Umbilical cord (tissue), 2 donors: ENCODE results near the gene NR2F1-AS1. TPM values are rescaled to one million over a fixed set of nuclear protein-coding genes. Genes with fewer than 3 reads are reported as not detected.
"Not testable (repeated sequence)": the region's sequence is repeated elsewhere in the genome, so short reads cannot be mapped to it uniquely, and the experiment has no call there.

Experiments used
- DNase-seq: peaks from one replicate; pipeline ENCODE4 v3.0.0-alpha.2; 2015; ENCODE audit warnings: low spot score
- total RNA-seq: library from RNA; depleted of rRNA; stranded (reverse); fragments of >200 nt; gene quantifications from one replicate; pipeline ENCODE4 v1.2.3, GENCODE V29; 2014; ENCODE audit warnings: low replicate concordance; ENCODE audit not compliant: insufficient read depth

The NR2F1-AS1 gene
- total RNA-seq, 1 donor from 2014 or later, result 44.1 TPM

DNA sequence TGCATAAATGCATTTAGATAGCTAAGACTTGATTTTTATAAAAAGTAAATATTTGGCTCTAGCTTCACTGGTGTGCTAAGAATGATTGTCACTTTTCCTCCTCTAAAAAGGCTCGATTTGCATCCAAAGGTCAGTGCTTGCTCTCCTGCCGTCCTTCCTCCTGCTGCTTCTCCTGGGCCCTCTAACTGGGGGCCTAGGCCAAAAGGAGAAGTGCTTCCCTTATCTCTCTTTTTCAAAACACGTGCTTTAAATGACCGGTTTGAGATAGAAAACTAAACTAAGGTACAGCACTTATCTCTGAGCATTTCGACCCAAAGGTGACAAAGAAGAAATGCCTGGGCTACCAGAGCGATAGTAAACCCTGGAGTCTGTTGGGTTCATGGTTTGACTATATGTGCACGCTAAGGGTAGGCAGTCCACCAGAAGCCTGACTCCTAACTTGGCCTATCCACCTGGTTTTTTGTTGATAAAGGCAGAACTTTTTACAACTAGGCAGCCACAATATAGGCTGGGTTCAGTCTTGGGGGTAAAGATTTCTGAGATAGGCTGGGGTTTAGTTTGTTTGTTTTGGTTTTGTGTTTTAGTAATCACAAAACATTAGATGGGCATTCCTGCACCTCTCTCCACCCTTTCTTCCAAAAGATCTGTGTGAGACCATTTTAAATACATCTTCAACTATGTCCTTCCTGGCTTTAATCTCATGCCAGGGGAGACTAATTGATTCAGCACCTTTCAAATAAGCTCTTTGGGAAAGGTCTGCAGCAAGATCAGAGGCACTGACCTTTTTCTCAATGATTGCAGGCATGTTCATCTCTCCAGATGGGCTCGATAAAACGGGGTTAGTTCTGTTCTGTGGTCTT, 3.8 kb downstream of the NR2F1-AS1 start:
- no peak for DNase-seq

DNA sequence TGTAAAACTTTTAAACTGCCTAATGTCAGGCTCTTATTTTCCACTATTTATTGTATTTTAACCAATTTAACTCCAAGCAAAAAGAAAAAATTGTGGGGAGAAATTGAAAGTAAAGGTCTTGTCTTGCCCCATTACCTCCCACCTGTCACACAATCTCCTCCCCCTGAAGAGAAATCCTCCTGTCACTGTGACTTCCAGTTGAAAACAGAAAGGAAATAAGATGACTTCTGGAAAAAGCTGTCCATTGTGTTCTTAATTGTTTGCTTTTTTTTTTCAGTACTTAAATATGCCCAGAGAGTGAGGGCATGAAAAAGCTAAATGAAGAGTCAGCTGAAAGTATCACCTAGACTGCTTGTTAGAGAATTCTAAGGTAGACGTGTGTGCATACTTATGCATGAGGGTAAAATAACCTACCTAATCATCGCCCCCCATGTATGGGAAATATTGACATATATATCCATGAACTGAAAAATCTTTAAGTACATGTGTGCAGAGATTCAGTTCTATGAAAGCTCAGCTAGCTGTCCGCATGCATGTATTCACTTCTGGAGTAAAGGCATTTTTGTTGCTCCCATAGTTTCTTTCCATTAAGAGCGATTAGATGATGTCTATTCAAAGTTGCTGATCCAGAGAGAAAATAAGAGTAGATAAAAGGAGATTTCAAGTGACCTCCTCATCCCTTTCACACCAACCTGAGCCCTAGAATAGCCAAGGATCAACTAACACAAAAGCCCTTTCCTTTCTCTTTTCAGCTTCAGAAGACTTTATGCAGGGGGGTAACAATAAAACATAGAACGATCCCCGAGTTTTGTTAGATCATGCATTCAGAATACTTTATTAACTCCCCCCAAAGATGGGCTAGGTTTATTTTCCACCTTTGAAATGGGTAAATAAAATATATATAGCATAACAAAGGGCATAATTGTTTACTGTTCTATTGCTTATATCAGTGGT, 5.3 kb downstream of the NR2F1-AS1 start:
- no peak for DNase-seq

DNA sequence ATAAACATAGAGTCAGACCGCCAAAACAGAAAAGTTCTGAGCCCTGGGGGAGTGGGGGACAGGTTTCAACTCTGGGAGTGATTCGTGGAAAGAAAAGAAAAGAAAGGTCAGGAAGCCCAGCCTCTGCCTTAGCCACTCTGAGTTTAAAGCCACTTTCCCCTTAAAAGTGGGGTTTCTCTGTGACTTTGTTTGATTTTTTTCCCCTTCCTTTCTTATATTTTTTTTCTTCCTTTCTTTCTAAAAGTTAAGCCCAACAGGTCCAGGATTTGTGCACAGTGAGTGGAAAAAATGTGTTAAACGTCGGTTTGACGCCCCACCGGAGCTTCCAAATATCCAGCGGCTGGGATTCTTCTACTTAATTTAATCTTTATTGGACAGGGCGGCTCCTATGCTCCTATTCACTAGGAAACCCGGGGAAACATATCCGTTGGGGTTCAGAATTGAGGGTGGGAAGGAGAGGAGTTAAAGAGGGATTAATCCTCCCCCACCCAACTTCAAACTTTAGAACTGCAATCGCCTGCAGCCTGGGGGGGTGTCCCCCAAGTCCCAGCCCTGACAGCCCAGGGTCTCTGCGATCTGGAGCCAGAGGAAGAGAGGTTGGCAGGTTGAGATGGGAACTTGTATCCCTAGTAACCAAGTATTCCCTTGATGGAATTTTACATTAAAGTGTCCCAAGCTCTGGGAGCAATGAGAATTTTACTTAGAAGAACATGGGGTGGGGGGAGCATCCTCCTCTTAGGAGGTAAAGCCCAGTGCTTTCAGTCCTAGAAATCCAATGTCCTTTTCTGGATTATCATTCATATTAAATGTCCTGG, 6.3 kb downstream of the NR2F1-AS1 start:
- no peak for DNase-seq

DNA sequence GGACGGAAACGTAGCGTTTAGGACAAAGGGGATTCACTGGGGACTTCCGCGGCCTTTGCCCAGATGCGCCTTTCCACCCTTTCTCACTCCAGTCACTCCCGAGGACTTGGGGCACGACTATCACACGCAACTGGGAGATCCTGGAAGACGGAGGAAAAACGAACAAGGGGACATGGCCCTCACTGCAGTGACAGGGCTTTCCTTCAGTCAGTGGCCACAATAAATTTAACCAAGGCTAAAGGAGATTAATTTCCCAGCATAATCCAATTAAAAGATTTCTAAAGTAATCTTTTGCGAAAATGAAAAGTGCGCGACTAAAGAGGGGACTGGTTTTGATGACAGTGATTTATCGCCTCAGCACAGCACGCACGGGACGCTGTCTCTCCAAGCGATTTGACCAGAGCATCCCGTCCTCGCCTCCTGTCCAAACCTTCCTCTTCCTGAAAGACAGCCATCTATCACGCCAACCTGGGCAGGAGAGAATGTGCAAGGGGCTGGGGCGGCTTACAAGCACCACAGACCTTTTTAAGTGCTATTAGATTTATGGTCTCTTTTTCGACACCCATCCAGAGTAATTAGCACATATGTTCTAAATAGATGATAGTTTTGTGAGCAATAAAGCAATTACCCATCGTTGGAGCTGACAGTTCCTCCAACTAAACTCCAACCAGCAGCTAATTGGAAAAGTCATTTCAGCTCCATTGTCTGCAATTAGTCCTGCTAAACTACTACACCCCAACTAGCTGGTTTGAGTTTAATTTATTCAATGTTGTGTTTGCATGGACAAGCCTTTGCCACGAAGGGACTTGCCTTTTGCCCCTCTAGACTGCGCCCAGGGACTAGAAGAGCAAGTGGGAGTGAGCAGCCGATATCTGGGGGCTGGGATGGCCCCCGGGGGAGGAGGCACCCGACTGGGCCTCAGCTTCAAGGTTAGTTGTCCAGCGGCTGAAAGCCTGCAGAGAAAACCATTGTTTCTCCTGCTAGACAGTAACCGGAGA, 7.4 kb downstream of the NR2F1-AS1 start:
- no peak for DNase-seq

DNA sequence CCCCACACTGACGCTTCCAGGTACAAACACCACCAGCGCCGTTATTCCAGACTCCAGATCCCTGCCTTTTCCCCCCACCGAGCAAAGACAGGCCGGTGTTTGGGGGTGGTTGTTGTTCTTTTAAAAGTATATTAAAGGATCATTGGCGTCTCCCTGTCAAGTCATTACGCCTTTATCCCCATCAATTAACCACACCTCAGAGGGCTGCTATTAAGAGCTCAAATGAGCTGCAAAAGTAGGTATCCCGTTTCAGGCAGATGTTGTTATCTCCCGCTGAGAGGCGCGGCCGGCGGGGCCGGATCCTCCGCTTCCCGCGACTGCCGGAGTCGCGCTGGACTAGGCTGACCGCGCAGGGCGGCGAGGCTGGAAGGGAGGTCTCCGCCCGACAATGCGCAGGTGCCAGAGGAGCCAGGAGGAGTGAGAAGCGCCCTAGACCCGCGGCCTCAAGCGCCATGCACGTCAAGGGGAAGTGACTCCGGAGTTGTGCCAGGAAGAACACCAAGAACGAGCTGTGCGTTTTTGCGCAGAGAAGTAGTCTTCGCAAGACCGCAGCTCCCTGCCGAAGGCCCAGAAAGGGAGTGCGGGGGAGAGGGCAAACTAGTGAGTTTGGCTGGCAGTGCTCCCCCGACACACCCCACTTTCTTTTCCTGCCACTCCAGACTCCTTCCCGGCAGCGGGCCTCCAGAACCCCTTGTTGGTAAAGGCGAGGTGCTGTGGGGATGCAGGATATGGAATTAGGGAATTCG, 8.2 kb downstream of the NR2F1-AS1 start:
- DNase-seq, result no peak

DNA sequence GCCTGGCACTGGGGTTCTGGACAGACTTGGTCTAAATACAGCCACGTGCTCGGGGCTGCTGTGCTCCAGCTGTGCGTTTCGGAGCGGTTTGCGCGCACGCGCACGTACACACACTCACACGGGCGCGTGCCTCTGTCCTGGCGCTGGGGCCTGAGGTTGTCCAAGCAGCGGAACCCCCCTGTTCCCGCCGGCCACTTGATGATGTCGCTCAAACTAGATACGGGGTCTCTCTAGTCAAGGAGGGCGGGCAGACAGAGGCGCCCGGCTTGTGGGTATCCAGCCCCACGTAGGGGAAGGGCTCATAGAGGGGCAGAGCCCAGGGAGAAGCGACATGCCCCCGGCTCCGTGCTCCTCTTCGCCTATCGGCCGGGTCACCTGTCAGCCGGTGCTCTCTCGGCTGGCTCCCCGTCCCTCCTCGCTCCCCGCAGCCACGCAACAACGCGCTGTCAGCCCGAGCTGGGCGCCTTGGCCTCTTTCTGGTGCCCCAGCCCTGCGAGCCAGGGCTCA, 8.9 kb downstream of the NR2F1-AS1 start:
- DNase-seq, result no peak

DNA sequence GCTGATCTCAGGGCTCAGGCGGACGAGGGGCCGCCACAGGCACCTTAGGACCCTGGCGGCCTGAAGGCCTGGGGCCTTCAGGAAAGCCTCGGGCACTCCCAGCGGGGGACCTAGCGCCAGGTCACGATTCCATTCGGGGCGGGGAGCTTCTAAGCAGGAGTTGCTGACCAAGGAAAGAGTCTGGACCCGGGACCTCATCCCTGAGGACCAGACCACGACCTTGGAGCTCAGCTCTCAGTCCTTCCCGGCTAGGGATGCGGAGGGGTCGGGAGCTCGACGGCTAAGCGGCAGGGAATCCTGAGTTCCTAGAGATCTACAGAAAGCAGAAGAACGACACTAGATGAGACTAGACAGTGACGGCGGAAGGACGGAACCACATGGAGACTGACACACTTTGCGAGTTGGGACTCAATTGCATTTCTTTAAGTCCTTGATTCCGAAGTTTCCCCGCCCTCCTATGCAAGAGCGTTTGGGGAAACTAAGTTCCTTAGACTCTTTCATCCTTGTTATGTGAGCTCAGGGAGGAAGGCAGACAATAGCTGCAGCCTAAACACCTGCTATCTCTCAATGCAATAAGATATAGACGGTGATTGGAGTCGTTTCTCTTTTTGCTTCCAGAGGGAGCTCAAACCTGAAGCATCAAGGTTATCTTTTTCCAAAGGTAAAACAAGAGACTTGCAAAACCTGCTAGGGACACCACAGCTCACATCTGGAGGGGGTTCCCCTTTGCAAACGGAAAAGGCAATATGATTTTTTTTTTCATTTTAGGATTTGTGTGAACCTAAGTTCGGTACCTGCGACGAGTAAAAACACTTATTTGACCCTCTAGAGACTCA, 9.7 kb downstream of the NR2F1-AS1 start:
- DNase-seq, result no peak

DNA sequence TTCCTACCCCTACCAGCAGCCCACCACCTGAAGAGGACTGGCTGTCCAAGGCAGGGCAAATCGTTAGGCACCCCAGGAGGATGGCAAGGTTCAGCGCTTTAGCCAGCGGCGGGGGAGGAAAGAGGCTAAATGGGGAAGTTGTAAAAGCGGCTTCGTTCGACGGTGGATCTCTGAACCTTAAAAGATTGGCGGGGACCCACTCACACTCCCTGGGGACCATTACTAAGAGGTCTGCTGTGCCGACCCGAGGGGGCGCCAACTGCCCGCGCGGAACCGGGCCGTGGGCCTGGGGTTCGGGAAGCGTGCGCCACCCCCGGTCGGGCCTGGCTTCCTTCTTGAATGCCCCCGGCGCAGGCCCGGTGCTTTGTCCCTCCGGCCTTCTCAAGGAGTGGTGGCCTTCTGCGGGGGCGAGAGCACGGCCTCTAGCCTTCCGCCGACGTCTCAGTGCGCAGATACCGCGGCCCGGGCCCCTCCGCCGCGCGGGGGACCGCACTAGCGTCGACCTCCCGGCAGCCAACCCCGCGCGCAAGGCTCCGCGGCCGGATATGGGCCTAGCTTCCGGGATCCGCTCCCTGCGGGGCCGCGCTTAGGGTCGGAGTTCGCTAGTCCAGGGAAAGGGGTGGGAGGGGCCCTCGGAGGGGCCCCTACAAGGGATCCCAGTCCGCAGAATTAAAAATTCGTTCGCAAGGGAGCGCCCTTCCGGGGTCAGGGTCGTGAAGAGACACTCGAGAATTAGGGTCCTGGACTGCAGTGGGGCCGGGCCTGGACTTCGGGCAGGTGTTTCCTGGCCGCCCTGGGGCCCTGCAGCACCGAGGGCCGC, 10.5 kb downstream of the NR2F1-AS1 start:
- no peak for DNase-seq

DNA sequence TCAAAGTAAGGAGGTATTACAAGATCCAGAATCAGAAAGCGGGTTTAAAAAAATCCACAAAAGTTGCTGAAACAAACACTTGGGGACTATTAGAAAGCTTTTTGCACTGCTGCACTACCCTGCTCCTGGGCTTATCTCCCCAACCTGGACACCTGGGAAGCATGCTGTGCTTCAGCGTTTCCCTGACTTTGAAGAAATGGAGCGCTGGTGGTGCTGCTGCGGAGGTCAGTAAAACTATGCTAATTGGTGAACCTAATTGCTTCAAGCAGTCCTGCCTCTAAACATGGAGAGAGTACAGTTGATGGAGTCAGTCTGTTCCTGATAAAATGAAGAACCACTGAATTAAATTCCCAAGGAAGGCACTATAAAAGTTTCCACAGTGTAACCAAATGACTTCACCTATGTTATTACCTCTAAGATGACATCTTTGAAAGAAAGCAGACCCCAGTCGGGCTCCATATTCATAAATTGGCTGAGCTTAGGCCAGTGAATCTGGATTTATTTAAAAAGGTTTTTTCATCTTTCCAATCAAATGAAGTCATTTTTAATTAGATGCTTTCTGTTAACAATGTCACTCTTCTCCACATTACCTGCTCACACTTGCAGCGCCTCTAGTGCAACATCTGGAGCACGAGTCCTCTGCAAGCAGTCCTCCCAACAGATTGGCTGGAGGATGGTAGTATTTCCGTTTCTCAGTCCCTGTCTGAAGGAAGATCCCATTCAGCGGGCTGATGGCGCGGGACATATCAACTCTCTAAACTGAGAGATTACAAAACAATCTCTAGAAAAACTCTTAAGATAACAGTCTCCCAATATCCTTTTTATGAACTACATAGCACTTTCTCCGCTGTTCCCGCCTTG, 11.5 kb downstream of the NR2F1-AS1 start:
- DNase-seq, result no peak

DNA sequence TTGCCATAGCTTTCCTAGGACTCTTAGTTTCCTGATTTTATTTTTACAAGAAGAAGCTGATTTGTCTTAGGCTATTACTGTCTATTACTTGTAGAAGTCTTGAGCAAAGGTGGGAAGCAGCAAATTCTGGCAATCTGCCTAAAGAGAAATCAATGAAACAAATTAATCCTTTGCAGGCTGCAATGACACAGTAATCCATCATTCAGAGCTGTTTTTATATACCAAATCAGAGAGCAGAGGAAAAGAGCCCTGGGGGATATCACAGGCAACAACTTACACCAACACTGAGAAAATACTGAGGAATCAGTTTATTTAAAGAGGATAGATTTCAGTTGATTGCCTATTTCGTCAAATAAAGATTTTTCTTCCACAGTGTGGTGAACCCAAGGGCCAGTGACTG, 13.6 kb downstream of the NR2F1-AS1 start:
- no peak for DNase-seq

DNA sequence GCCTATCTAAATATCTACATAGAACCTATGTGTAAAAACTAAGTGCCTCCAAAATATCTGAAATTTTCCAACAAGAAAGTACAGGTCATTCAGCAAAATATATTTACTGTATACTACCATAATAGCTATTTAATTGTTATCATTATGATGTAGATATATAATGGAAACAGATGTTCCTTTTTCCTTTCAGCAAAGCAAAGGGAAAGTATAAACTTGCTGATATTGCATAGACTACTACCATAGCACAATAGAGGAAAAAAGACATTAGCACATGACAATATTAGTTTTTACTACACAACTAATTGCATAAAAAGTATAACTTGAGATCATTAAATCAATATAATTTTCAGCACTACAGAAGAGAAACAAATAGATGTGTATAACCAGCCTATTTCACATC, 14.9 kb downstream of the NR2F1-AS1 start:
- no peak for DNase-seq

DNA sequence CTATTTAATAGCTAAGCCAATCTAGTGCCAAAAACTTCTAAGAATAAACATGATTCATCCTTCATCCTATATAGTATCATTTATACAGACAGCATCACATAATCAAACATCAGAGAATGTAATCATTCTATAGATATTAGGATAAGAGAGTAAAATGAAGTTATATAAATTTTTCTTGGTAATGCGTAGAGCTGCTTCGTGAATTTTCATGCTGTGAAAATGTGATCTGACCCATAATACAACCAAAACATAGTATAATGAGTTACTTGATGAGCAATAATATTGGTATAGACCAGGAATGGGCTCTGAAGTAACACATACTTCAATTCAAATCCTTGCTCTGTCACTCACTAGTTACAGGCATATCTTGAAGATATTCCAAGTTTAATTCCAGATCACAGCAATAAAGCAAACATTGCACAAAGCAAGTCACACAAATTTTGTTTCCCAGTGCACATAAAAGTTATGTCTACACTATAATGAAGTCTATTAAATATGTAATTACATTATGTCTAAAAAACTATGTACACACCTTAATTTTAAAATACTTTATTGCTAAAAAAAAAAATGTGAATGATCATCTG, 23.9 kb downstream of the NR2F1-AS1 start:
- no peak for DNase-seq

DNA sequence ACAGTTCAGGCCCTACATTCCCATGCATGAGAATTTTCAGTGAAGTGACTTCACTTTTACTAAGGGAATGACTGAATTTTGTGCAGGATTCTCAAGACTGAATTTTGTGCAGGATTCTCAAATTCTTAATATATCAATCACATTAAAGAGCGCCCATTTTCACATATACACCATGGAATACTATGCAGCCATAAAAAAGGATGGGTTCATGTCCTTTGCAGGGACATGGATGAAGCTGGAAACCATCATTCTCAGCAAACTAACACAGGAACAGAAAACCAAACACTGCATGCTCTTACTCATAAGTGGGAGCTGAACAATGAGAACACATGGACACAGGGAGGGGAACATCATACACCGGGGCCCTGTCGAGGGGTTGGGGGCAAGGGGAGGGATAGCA, 31.4 kb downstream of the NR2F1-AS1 start:
- not testable (repeated sequence) for DNase-seq

DNA sequence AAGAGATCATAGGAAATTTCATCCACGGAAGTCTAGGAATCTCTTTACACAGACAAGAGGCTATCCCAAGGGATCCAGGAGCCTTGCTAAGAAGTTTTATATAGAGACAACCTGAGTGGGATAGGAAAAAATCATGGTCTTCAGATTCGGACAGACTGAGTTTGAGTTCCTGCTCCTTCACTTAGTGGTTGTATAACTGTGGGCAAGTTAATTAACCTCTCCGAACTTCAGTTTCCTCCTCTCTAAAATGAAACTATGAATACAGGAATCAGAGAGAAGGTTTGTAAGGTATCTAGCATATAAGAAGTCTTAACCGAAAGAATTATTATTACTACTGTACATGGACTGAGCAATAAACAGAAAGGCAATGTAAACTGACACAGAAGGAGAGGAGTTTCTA, 35.1 kb downstream of the NR2F1-AS1 start:
- DNase-seq, result no peak

DNA sequence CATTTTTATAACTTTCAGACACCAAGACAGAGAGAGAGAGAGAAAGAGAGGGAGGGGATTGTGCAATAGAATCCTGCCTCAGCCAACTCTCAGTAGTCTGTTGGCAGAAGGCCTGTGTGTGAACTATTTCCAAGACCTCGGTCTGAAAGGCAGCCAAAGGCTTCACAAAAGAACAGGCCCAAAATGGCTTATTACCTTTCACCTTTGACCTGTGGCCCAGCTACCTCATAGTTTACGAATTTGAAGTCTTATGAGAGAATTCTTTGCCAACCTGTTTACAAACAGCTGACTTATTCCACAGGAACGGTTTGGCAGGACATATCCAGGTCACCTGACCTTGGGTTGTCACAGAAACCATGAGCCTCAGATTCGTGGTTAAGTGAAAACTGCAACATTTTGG, 48.6 kb downstream of the NR2F1-AS1 start:
- DNase-seq, result peak; percentile 89

DNA sequence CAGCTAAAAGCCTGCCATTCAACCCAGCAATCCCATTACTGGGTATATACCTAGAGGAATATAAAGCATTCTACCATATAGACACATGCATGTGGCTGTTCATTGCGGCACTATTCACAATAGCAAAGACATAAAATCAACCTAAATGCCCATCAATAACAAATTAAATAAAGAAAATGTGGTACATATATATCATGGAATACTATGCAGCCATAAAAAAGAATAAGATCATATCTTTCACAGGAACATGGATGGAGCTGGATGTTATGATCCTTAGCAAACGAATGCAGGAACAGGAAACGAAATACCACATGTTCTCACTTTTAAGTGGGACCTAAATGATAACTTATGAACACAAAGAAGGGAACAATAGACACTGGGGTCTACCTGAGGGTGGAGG, 59.2 kb downstream of the NR2F1-AS1 start:
- not testable (repeated sequence) for DNase-seq
